ENCODE measurements around the gene TC2N.

TC2N gene

DNA sequence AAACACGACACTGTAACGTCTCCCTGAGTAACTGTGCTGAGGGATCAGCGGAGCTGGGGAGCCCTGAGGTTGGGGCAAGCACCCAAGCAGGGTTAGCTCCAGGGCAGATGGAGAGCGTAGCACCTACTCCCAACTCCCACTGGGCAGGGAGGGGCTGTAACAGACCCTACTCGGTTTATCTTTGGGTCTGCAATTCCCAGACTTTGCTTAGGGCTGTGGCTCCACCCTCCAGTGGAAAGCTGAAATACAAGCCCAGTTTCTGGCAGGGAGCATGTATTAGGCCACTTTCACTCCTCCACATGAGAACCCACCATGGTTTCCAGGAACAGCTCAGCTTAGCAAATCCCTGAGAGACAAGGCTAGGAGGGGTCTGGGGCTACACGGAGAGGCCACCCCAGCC lies 17.3 kb upstream of the TC2N start:
- DNase-seq (ENCODE audit: extremely low read depth, low read depth), result no peak
- no peak overlapping the region for H3K4me3 ChIP-seq (replicated peaks; ENCODE audit: low read depth, low read length)
- TF ChIP-seq, protein P1, sequence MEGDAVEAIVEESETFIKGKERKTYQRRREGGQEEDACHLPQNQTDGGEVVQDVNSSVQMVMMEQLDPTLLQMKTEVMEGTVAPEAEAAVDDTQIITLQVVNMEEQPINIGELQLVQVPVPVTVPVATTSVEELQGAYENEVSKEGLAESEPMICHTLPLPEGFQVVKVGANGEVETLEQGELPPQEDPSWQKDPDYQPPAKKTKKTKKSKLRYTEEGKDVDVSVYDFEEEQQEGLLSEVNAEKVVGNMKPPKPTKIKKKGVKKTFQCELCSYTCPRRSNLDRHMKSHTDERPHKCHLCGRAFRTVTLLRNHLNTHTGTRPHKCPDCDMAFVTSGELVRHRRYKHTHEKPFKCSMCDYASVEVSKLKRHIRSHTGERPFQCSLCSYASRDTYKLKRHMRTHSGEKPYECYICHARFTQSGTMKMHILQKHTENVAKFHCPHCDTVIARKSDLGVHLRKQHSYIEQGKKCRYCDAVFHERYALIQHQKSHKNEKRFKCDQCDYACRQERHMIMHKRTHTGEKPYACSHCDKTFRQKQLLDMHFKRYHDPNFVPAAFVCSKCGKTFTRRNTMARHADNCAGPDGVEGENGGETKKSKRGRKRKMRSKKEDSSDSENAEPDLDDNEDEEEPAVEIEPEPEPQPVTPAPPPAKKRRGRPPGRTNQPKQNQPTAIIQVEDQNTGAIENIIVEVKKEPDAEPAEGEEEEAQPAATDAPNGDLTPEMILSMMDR (IDR thresholded peaks at IDR 0.05; ENCODE audit: low read depth, low read length, missing control alignments), result no peak

DNA sequence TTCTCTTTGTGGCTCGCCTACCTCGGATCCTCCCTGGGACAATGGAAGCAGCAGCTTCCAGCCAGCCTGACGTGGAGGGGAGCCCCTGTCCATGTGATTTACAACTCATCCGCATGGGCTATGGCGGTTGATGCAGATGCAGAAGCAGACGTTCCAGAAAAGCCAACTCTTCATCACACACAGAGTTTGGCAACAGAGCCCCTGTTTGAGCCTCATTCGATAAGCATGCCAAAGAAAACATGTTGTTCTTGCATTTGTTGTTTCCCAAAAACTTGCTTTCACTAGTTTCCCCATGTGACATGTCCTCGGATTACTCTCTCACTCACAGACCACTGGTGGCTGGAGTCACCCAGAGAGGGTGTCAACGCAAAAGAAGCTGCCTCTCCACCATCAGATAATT lies 16.4 kb upstream of the TC2N start:
- no peak for DNase-seq (ENCODE audit: extremely low read depth, low read depth)
- TF ChIP-seq, protein P1 (IDR thresholded peaks at IDR 0.05; ENCODE audit: low read depth, low read length, missing control alignments), result no peak
- H3K4me3 ChIP-seq (replicated peaks; ENCODE audit: low read depth, low read length), result no peak overlapping the region

DNA sequence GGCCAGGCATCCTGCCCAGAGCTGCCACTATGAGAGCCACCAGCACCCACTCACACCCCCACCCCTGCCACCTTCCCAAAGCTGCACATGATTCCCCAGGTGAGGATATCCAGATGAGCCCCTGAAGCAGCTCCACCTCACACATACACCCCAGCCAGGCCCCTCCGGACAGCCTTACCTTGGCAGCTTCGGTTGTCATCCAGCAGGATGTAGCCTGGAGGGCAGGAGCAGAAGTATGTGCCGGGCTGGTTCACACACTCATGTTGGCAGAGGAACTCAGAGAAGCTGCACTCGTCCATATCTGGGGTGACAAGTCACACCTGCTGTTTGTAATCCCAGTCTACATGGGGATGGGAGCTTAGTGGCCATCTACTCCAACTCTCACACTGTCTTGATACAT lies 15.4 kb upstream of the TC2N start:
- TF ChIP-seq, protein P1 (IDR thresholded peaks at IDR 0.05; ENCODE audit: low read depth, low read length, missing control alignments), result no peak
- H3K4me3 ChIP-seq (replicated peaks; ENCODE audit: low read depth, low read length), result no peak overlapping the region
- no peak for DNase-seq (ENCODE audit: extremely low read depth, low read depth)

DNA sequence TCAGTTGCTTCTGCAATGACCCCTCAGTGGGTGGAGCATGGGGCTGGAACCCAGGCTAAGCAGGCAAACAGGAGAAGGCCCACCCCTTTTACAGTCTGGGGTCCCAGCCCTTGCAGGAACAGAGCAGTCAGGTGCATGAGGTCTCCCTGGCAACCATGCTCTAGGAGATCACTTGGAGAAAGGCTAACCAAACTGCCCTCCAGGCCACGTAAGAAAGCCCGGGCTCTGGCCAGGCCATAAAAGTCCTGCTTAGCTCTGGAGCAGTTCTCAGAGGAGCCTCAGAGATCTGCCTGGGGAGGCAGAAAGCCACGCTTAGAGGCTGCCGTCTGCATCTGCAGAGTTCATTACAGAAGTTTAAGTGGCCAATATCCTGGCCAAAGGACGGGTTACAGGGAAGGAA lies 15.0 kb upstream of the TC2N start:
- DNase-seq (ENCODE audit: extremely low read depth, low read depth), result no peak
- TF ChIP-seq, protein P1 (IDR thresholded peaks at IDR 0.05; ENCODE audit: low read depth, low read length, missing control alignments), result no peak
- H3K4me3 ChIP-seq (replicated peaks; ENCODE audit: low read depth, low read length), result no peak overlapping the region

DNA sequence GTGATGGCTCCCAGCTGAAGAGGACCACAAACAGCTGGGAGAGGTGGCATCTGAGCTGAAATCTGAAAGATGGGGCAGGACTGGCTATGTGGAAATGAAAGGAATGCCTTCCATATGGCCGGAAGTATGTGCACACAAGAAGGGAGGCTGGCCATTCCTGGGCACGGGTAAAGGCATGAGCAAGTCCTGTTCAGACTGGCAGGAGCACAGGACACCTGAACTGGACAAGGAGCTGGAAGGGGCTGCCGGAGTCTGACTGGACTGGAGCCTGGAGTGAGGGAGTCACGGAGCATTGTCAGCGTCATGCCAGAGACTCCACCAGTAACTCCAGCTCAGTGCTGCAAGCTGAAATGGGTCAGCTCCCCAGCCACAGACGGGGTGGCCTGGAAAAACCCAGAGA lies 11.9 kb upstream of the TC2N start:
- TF ChIP-seq, protein P1 (IDR thresholded peaks at IDR 0.05; ENCODE audit: low read depth, low read length, missing control alignments), result no peak
- no peak for DNase-seq (ENCODE audit: extremely low read depth, low read depth)
- no peak overlapping the region for H3K4me3 ChIP-seq (replicated peaks; ENCODE audit: low read depth, low read length)

DNA sequence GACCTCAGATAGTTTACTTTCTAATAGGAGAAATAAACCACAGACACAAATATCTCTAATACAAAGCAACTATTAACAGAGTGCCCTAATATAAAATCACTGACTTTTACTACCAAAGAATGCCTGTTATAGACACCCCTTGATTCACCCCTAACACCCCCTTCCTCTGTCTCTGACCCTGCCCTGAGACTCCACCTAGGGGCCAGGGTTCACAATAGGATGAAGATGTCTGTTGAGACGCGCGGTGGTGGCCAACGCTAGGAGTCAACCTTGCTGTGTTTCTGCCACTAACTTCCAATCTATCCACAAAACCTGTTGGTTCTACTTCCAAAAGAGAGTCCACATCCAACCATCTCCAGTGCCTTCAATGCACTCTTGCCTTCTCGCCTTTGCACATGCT lies 10.9 kb upstream of the TC2N start:
- TF ChIP-seq, protein P1 (IDR thresholded peaks at IDR 0.05; ENCODE audit: low read depth, low read length, missing control alignments), result no peak
- H3K4me3 ChIP-seq (replicated peaks; ENCODE audit: low read depth, low read length), result no peak overlapping the region
- DNase-seq (ENCODE audit: extremely low read depth, low read depth), result no peak

DNA sequence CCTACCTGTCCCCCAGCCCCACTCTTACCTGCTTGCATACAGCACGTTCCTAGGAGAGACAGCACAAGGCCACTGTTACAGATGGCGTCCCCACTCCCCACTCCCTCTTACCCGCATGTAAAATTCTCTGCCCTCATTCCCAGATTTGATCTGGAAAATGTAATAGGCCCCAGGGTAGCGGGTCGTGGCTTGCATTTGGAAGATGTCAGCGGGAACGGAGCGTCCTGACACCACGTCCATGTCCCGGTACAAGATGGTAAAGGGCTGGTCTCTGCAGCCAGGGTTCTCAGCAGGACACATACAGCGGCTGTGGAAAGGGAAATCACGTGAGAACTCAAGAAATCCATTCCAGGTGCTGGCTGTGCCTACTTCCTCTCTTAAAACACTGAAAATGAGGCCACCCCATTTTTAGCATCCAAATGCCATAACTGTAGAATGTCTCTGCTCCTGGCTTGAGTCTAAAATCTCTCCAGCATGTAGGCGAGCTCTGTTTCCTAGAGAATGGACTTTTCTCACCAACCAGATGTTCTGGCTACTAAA lies 10.1 kb upstream of the TC2N start:
- TF ChIP-seq, protein P1 (IDR thresholded peaks at IDR 0.05; ENCODE audit: low read depth, low read length, missing control alignments), result no peak
- no peak overlapping the region for H3K4me3 ChIP-seq (replicated peaks; ENCODE audit: low read depth, low read length)
- no peak for DNase-seq (ENCODE audit: extremely low read depth, low read depth)
